HAP-1 (cell line): ENCODE data around the gene ZFP90.
A peak's percentile ranks its signal among the peaks of the same experiment; 100 is the strongest.
"Not testable (repeated sequence)": the region's sequence is repeated elsewhere in the genome, so short reads cannot be mapped to it uniquely, and the experiment has no call there.

Experiments
- DNase-seq, 2 experiments: peaks; one replicate each; pipeline ENCODE4 v3.0.0-alpha.2; 2016 to 2020; ENCODE audit warnings: low spot score in 2 of 2
- H3K27me3 ChIP-seq: fragments of 250-450 bp; sonication (Bioruptor Pico); 2 replicates; pipeline ENCODE4 v1.5.1; 2020; ENCODE audit warnings: low read depth, mild to moderate bottlenecking, moderate library complexity
- H3K36me3 ChIP-seq: fragments of 250-450 bp; sonication (Bioruptor Pico); replicated peaks from 2 replicates; pipeline ENCODE4 v1.5.1; 2020; ENCODE audit warnings: mild to moderate bottlenecking
- H3K4me1 ChIP-seq: fragments of 250-450 bp; sonication (Bioruptor Pico); 2 replicates; pipeline ENCODE4 v1.5.1; 2020; ENCODE audit warnings: mild to moderate bottlenecking
- H3K4me3 ChIP-seq: fragments of 250-450 bp; sonication (Bioruptor Pico); 2 replicates; pipeline ENCODE4 v1.5.1; 2020; ENCODE audit warnings: mild to moderate bottlenecking, moderate library complexity
- H3K9me3 ChIP-seq: fragments of 250-450 bp; sonication (Bioruptor Pico); 2 replicates; pipeline ENCODE4 v1.5.1; 2020; ENCODE audit warnings: mild to moderate bottlenecking, moderate library complexity
- in situ Hi-C: fragments of 300-500 bp; cut with MboI; formaldehyde crosslinking; loops from 3 replicates; pipeline ENCODE4 v1.14.3; 2020; ENCODE audit warnings: low sequenced_read_pairs, inconsistent platforms, mixed read lengths

Gene ZFP90

DNA sequence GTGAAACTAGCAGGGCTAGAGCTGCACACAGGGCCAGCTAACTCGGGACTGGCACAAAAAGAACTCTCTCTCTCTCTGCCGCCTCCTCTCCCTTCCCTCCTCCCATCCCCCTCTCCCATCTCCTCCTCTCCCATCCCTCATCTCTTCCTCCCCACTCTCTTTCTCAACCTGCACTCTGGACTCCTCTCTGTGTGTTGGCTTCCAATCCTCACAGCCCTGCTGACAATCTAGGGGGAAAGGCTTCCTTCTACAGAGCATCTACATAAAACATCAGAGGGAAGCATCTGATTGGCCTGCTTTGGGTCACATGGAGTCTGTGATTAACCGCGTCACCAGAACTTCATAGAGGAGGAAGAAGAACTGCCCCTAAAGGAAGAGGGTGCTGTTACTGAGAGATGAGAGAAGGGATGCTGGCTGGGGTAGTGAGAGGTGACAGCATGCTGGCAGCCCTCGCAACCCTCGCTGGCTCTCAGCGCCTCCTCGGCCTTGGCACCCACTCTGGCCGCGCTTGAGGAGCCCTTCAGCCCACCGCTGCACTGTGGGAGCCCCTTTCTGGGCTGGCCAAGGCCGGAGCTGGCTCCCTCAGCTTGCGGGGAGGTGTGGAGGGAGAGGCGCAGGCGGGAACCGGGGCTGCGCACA lies 12.8 kb upstream of the ZFP90 start:
- no peaks in the 10 kb centered on the region for H3K9me3 ChIP-seq
- H3K4me1 ChIP-seq, result peaks cover 9% of the 10 kb centered on the region; the same call in 1 of the 2 replicates
- in situ Hi-C loops, result loop anchor here (10.0 kb wide), 1 partner anchor 589 kb away; no protein-coding TSS in a partner anchor
- no peak overlapping the region for H3K4me3 ChIP-seq
- H3K27me3 ChIP-seq, result no peaks in the 10 kb centered on the region
- no peaks in the 10 kb centered on the region for H3K36me3 ChIP-seq
- no peak for DNase-seq

DNA sequence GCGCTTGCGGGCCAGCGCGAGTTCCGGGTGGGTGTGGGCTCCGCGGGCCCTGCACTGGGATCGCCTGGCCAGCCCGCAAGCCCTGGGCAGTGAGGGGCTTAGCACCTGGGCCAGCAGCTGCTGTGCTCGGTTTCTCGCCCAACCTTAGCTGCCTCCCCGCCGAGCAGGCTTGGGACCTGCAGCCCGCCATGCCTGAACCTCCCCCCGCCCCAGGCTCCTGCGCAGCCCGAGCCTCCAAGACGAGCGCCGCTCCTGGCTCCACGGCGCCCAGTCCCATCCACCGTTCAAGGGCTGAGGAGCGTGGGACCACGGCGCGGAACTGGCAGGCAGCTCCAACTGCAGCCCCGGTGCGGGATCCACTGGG lies 12.3 kb upstream of the ZFP90 start:
- Histone ChIP-seq H3K36me3 (no peaks in the 10 kb centered on the region), H3K9me3 (no peaks in the 10 kb centered on the region), H3K4me1 (peaks cover 9% of the 10 kb centered on the region; the same call in 1 of the 2 replicates), H3K27me3 (no peaks in the 10 kb centered on the region), H3K4me3 (no peak overlapping the region)
- DNase-seq, result no peak
- in situ Hi-C loops, result loop anchor here (10.0 kb wide), 1 partner anchor 588 kb away; no protein-coding TSS in a partner anchor

DNA sequence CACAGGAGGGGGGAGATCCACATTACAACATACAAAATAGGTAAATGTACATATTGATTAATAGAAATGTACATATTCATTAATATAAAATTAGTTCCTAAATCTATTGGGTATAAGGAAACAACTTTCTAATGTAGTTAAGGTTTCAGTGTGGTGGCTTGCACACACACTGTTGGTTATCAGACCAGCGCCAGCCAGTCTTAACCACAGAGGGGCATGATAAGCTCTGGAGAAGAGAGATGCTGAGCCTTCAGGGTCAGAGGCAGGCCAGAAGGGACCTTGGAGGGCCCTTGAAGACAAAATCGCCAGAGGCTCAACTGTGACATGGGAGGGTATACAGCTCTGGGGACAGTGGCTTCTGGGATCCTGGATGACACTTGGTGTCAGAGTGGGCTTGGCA lies 10.9 kb upstream of the ZFP90 start:
- no peaks in the 10 kb centered on the region for H3K27me3 ChIP-seq
- H3K36me3 ChIP-seq, result no peaks in the 10 kb centered on the region
- H3K4me1 ChIP-seq, result peaks cover 9% of the 10 kb centered on the region; the same call in 1 of the 2 replicates
- in situ Hi-C loops, result loop anchor here (10.0 kb wide), 1 partner anchor 587 kb away; no protein-coding TSS in a partner anchor
- no peak for DNase-seq
- peaks cover 3% of the 10 kb centered on the region; the same call in 1 of the 2 replicates for H3K9me3 ChIP-seq
- H3K4me3 ChIP-seq, result no peak overlapping the region

DNA sequence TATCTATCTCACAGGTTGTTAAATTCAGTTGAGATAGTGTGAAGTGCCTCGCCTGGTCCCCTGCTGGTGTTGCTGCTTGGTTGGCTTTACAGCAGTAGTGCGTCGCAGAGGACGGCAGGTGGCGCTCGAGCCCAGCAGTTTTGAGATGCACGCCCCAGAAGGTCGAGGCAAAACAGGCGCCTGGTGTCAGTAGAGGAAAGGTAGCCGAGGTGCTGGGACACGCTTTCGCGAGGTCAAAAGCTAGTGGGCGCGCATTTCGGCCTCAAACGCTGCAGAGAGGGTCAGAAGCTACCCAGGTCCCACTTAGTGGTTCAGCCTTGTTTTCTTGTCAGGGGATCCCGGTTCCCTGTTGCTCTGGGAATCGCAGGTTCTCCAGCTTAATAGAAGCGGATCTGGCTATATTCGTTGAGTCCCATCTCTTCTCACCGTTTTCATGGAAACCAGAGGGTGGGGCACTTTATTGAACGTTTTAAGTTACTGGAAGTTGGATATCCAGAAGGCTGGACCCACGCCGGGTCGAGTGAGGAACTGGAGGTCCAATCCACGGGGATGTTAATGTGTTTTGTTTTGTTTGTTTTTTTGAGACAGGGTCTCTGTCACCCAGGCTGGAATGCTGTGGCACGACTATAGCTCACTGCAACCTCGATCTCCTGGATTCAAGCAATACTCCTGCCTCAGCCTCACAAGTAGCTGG lies 10.3 kb upstream of the ZFP90 start:
- Histone ChIP-seq H3K36me3 (no peaks in the 10 kb centered on the region), H3K4me3 (no peak overlapping the region), H3K27me3 (no peaks in the 10 kb centered on the region), H3K4me1 (peaks cover 9% of the 10 kb centered on the region; the same call in 1 of the 2 replicates), H3K9me3 (peaks cover 3% of the 10 kb centered on the region; the same call in 1 of the 2 replicates)
- DNase-seq, result peak; percentile 75 to 90
- in situ Hi-C loops, result loop anchor here (10.0 kb wide), 1 partner anchor 586 kb away; no protein-coding TSS in a partner anchor

DNA sequence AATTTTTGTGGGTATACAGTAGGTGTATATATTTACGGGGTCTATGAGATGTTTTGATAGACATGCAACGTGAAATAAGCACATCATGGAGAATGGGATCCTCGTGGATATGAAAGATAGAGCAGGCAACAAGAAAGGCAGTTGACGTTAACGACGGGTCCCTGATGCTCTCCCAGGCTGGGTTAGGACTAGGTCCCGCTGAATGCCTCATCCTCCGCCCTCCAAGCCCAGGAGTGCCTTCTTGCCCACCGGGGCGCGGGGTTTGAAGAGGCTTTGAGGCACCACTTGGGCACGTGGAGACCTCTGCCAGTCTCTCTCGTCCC lies 9.5 kb upstream of the ZFP90 start:
- Histone ChIP-seq H3K4me1 (peaks cover 9% of the 10 kb centered on the region; the same call in 1 of the 2 replicates), H3K9me3 (peaks cover 3% of the 10 kb centered on the region; the same call in 1 of the 2 replicates), H3K36me3 (no peaks in the 10 kb centered on the region), H3K27me3 (no peaks in the 10 kb centered on the region), H3K4me3 (peak overlapping the region; percentile 52)
- in situ Hi-C loops, result loop anchor here (10.0 kb wide), 1 partner anchor 585 kb away; no protein-coding TSS in a partner anchor
- DNase-seq, result no peak

DNA sequence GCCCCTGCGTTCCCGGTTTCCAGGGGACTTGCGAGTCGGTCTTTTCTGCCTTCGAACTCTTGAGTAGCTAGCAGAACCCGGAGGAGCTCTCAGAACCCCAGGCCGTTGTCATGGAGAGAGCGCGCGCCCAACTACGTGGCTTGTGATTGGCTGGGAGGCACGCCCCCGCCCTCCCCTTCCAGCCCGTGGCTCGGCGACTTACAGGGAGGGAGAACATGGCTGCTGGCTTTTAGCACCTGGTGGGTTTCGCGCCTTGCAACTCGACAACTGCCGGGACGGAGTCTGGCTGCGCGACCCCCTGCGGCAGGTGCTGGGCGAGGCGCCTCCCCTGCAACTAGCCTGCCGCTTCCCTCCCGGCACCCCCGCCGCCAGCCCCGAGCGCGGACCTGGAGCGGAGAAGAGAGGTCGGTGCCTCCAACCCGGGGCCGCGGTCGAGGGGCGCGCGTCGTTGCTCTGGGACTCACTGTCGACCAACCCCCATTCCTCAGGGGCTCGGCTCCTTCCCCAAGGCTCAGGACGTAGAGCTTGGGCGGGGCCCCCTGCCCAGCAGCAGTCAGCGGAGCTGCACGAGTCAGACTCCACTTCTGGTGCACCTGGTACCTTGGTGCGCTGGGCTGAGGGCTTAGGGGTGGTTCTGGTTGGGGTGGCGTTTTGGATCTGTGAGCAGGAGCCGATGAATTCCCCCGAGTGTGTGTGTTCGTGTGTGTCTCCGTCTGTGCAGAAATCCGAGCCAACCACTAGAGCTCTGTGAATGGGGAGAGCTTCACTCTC lies 9.0 kb upstream of the ZFP90 start:
- peak; percentile 72 to 89 for DNase-seq
- Histone ChIP-seq H3K4me1 (peaks cover 9% of the 10 kb centered on the region; the same call in 1 of the 2 replicates), H3K27me3 (no peaks in the 10 kb centered on the region), H3K9me3 (peaks cover 3% of the 10 kb centered on the region; the same call in 1 of the 2 replicates), H3K36me3 (peaks cover 2% of the 10 kb centered on the region; the same call in 1 of the 2 replicates), H3K4me3 (peak overlapping the region; percentile 52)
- in situ Hi-C loops, result loop anchor here (10.0 kb wide), 1 partner anchor 585 kb away; no protein-coding TSS in a partner anchor

DNA sequence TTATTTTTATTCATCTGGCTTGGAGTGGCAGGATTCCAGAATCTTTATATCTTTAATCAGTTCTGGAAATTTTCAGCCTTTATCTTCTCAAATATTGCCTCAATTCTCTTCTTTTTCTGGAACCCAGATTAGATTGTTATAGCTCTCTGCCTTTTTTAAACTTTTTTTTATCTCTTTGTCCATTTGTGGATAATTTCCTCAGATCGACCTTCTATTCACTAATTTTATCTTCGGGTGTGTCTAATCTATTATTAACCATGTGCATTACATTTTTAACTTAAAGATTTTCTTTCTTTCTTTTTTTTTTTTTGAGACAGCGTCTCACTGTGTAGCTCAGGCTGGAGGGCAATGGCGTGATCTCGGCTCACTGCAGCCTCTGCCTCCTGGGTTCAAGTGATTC lies 5.2 kb upstream of the ZFP90 start:
- in situ Hi-C loops, result no loop called here
- no peaks in the 10 kb centered on the region for H3K27me3 ChIP-seq
- no peak for DNase-seq

DNA sequence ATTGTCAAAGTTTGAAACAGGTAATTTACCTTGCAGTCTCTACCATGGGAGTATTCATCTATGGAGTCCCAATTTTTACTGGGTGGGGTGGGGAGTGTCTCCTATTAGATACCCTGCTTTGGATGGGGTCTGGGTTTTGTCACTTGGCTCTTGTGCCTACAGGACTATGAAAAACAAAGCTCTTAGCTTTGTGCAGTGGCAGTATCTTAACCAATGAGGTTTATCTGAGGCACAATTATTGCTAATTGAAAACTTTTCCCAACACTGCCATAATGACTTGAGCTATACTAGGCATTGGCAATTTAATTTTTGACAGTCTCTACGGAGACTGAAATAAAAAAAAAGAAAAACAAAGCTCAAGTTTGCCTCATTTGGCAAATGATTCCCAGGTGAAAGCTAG lies 3.8 kb upstream of the ZFP90 start:
- Histone ChIP-seq H3K9me3 (peaks cover 3% of the 10 kb centered on the region; the same call in 1 of the 2 replicates), H3K4me3 (no peak overlapping the region), H3K4me1 (no peaks in the 10 kb centered on the region; the same call in 1 of the 2 replicates), H3K36me3 (peaks cover 4% of the 10 kb centered on the region; the same call in 1 of the 2 replicates), H3K27me3 (no peaks in the 10 kb centered on the region)
- no peak for DNase-seq
- in situ Hi-C loops, result no loop called here

More for the DNA sequence above, 5.2 kb upstream of the ZFP90 start:
- Histone ChIP-seq H3K9me3 (peaks cover 3% of the 10 kb centered on the region; the same call in 1 of the 2 replicates), H3K36me3 (peaks cover 4% of the 10 kb centered on the region; the same call in 1 of the 2 replicates), H3K4me1 (peaks cover 6% of the 10 kb centered on the region; the same call in 1 of the 2 replicates), H3K4me3 (no peak overlapping the region)

DNA sequence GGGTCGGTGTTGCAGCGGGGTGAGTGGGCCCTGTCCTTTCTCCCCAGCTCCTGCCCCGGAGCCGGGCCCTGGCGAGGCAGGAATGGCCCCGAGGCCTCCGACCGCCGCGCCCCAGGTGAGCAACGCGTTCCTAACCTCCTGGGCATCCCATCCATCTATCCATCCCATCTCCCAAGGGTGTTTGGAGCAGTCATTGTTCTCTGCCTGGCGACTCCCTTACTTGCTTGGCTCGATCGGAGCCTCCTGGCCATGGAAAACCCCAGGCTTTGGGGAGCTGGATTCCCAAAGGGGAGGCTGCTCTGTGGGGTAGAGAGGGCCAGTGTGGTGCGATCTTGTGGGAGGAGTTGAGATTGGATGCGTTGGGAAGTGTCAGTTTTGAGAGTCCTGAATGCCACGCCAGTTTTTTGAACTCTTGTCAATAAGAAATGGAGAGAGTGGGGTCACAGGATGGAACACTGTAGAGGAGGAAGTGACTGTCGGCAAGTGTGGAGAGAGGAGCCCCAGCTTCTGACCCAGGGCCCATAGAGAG lies 684 bp downstream of the ZFP90 start:
- in situ Hi-C loops, result no loop called here

DNA sequence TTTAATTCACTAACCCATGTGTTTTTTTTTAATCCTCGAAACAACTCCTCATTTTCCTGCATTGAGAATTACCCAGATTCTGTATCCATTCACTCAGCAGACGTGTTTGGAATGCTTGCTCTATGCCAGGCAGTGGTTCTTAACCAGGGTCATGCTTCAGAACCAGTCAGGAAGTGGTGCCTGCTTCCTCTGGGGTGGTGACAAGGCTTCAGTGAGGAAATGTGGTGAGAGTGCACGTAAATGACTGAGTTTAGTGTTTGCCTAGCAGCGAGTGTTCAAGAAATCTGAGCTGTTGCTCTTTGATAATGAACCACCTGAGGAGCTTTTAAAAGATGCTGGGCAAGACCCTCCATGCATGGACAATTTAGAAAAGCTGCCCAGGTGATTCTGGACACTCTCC lies 9.9 kb downstream of the ZFP90 start:
- no peak for DNase-seq
- H3K4me3 ChIP-seq, result no peak overlapping the region
- peaks cover 13% of the 10 kb centered on the region for H3K9me3 ChIP-seq
- in situ Hi-C loops, result no loop called here
- H3K36me3 ChIP-seq, result peaks cover 3% of the 10 kb centered on the region; the same call in 1 of the 2 replicates
- H3K27me3 ChIP-seq, result no peaks in the 10 kb centered on the region
- no peaks in the 10 kb centered on the region for H3K4me1 ChIP-seq

More for the DNA sequence above, 684 bp downstream of the ZFP90 start:
- Histone ChIP-seq H3K4me1 (no peaks in the 10 kb centered on the region; the same call in 1 of the 2 replicates), H3K36me3 (peaks cover 13% of the 10 kb centered on the region), H3K27me3 (no peaks in the 10 kb centered on the region), H3K9me3 (0 out of 2 replicates have a peak, but pooled peaks cover 4% of the 10 kb centered on the region), H3K4me3 (peak overlapping the region; percentile 70)
- DNase-seq, result peak in 1 of 2 experiments; percentile 22

DNA sequence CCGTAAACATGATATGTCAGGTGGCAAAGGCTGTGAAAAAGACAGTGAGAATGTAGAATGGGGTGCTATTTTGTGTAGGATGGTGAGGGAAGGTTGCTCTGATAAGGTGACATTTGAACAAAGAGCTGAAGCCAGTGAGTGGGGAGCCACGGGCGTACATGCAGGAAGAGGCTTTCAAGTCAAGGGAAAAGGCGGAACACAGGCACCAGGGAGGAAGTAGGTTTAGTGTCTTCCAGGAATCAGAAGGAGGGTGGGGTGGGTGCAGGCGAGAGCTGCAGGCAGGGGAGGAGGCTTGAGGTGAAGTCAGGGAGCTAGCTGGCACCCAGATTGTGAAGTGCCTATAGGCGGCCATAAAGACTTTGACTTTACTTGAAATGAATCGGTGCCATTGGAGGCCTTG lies 14.1 kb downstream of the ZFP90 start:
- DNase-seq, result no peak
- no peaks in the 10 kb centered on the region for H3K27me3 ChIP-seq
- peaks cover 2% of the 10 kb centered on the region for H3K9me3 ChIP-seq
- no peaks in the 10 kb centered on the region for H3K4me1 ChIP-seq
- no peaks in the 10 kb centered on the region; the same call in 1 of the 2 replicates for H3K36me3 ChIP-seq
- in situ Hi-C loops, result no loop called here
- no peak overlapping the region for H3K4me3 ChIP-seq

DNA sequence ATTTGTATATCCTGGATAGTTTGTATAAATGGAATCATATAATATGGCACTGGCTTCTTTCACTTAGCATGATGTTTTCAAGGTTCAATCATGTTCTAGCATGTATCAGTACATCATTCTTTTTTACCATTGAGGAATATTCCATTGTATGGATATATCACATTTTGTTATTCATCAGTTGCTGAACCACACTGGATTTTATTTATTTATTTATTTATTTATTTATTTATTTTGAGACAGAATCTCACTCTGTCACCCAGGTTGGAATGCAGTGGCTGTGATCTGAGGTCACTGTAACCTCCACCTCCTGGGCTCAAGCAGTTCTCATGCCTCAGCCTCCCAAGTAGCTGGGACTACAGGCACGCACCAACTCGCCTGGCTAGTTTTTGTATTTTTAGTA lies 21.2 kb downstream of the ZFP90 start:
- DNase-seq, in situ Hi-C loops, H3K4me1 ChIP-seq, H3K4me3 ChIP-seq, H3K27me3 ChIP-seq: not testable (repeated sequence)
- Histone ChIP-seq H3K36me3 (peaks cover 11% of the 10 kb centered on the region), H3K9me3 (peaks cover 24% of the 10 kb centered on the region)
